ENCODE data around the gene TAX1BP3.

TAX1BP3 gene

DNA sequence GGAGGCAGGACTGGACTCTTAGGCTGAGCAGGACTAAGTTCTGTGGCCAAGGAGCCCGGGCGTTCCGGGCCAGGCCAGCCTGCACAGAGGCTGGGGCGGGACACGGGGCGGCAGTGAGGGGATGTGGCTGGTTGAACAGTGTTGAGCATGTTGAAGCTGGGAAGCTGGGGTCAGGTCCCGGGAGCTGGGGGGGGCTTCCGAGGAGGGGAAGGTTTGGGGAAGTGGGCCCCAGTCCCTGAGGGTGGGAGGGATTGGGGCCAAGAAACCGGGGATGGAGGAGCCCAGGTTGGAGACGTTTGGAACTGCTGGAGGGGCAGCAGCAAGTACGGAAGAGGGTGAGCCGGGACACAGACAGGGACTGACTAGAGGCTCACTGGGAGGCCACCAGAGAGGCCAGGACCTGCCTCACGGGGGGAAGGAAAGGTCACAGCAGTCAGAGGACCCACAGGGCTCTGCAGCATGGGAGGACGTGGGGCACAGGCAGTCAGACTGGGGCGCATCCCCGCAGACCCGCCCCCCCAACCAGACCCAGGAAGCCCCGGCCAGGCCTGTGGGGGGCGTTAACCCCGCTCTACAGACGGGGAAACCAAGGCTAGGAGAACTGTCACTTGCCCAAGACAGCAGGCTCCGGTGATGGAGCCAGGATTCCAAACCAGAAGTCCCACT lies 9.5 kb downstream of the TAX1BP3 start:
- no peak for DNase-seq (ENCODE audit: low read depth in 2 of 2, low spot score in 1 of 2)

DNA sequence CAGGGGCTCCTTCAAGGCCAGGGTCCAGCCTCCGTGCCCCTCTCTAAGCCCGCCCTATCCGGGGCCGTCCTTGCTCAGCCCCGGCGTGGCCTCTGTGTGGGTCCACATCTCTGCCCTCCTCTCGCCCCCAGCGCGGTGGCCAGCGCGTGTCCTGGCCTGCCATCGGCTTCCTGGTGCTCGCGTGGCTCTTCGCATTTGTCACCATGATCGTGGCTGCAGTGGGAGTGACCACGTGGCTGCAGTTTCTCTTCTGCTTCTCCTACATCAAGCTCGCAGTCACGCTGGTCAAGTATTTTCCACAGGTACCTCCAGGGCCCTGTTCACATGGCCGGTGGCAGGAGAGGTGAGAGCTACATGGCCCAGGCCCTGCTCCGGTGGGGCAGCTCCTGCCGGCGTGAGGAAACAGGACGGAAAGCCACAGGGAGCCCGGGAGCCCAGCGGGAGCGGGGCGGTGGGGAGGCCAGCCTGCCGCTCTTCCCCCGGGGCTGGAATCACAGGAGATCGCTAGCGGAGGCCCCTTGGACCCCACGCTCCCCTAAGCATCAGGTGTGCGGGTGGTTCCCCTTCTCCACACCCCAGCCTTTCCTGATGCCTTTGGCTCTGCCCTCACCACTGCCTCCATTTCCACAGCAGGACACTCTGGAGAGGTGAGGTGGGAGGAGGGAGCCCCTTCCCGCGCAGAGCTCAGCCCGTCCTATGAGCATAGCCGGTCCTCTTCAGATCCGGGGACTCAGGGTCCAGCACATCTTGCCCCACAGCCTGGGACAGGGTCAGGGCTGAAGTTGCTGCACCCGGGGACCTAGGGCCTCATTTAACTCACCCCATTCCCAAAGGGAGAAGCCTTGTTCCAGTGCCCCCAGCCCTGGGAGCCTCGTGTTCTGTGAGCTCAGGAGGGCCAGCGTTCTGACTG lies 10.2 kb downstream of the TAX1BP3 start:
- DNase-seq (ENCODE audit: low read depth in 2 of 2, low spot score in 1 of 2) = no peak

DNA sequence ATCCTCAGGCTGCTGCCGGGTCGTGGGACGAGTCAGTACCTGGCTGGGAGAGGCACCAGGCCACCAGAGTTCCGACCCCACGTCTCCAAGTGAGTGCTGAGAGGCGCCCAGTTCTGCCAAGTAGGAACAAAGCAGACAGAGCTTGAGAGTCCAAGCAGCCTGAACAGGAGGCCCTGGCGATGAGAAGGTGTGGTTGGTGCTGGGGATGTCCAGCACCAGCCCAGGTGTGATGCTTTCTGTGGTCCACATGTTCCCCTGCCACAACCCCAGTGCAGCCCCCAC lies 10.8 kb downstream of the TAX1BP3 start:
- no peak for DNase-seq (ENCODE audit: low read depth in 2 of 2, low spot score in 1 of 2)

DNA sequence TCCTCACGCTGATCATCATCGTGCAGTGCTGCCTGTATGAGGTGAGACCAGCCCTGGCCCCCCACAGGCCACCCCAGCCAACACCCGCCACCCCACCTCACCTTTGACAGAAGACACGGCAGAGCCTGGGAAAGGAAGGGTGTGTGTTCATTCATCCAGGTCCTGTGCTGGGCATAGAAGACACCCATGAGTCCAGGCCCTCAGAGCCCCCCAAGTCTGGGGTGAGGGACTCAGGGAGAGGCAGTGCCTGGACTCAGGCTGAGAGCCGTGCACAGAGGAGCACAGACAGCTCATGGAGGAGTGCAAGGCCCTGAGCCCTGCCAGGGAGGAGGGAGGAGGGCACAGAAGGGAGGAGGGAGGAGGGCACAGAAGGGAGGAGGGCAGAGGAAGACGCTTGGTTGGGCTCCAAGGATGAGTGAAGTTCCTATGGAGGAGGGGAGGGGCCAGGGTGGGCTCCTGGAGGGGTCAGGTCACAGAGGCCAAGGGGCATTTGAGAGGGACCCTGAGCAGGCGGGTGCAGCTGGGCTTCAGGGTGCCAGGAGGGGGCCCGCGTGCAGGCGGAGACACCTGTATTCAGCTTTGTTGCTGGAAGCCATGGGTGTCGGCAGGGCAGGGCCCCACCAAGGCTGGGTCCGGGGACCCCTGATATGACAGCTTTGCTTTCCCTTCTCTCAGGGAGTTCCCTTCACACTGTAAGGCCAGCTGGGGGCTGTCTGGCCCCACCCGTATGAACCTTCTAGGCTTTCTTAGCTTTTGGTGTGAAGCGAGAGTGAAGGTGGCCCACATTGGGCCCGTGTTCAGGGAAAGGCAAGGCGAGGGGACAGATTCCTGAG lies 11.4 kb downstream of the TAX1BP3 start:
- no peak for DNase-seq (ENCODE audit: low read depth in 2 of 2, low spot score in 1 of 2)

DNA sequence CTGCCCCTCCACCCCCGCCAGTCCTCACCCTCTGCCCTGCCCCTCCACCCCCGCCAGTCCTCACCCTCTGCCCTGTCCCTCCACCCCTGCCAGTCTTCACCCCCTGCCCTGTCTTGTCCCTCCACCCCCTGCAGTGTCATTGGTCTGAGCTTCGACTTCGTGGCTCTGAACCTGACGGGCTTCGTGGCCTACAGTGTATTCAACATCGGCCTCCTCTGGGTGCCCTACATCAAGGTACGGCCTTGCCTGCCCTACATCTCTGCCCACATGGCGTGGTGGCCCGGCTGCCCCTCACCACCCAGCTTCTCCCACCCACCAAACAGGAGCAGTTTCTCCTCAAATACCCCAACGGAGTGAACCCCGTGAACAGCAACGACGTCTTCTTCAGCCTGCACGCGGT lies 12.0 kb downstream of the TAX1BP3 start:
- no peak for DNase-seq (ENCODE audit: low read depth in 2 of 2, low spot score in 1 of 2)

DNA sequence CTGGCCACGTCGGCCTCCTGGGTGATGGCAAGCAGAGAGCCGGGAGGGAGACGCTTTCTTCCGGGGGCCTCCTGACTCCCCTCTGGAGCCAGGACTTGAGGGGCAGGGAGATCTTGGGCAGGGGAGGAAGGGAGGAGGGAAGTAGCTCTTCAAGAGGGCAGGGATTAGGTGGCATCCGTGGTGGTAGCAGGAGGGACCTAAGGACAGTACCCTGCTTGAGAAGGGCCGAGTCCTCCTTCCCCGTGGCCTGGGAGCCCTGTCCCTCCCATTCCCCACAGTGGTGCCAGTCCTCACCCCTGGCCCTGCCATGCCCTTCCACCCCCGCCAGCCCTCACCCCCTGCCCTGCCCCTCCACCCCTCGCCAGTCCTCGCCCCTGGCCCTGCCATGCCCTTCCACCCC lies 12.6 kb downstream of the TAX1BP3 start:
- DNase-seq (ENCODE audit: low read depth in 2 of 2, low spot score in 1 of 2) = no peak

DNA sequence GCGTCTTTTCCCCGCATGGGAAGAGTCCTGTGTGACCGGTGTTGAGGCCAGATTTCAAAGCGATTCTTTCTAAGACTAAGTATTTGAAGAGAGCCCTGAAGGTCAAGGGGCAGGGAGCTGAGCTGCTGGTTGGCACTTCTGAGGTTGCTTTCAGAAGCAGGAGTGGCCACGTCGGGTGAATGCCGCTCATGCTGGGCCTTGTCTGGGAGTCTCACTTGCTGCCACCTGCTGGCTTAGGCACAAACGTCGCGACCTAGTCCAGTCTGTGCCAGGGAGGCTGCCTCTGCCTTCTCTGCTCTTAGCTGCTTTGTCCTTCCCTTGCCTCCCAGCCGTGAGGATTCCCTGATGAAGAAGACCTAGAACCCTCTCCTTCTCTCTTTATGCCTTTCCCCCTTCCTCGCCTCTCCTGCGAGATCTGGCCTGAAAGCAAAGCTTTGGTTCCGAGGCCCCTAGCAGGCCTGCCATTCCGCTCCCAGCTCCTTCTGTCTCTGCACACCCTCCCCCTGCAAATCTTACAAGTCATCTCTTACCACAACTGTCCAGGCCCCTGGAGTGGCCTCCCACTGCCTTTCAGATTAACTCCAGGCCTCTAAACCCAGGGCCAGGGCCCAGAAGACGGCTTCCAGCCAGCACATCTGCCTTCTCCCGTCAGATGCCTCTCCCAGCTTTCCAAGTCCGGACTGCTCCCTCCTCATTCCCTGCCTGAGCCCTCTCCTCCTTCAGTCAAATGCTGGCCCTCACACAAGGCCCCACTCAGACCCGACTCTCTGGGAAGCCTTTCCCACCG lies 20.4 kb downstream of the TAX1BP3 start:
- no peak for DNase-seq (ENCODE audit: low read depth in 2 of 2, low spot score in 1 of 2)

DNA sequence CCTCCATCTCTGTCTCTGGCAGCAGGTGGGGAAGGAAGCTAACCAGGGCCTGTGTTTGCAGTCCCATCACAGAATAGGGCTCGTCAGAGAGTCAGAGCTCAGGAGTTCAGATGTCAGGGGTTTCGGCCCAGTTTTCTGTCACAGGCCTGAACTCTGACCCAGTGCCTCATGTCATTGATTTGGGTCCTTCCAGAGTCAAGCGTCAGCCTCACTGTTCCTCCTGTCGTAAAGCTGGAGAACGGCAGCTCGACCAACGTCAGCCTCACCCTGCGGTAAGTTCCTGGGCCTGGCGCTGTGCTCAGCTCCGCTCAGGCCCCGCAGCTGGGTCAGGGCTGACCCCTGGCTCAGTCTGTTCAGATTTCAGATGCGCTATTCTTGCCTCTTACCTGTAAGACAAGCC lies 21.1 kb downstream of the TAX1BP3 start:
- no peak for DNase-seq (ENCODE audit: low read depth in 2 of 2, low spot score in 1 of 2)

DNA sequence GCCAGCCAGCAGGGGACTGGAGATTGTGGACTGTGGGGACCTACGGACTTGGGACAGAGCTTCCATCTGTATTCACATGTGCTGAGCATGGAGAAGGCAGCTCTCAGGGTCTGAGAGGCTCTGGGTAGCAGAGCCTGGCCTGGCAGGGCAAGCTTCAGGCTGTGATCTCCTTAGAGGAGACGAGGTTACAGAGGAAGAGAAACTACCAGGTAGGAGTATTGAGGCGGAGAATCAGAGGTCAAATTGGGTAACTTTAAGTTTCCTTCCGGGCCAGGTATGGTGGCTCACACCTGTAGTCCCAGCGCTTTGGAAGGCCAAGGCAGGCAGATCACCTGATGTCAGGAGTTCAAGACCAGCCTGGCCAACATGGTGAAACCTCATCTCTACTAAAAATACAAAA lies 23.1 kb downstream of the TAX1BP3 start:
- DNase-seq (ENCODE audit: low read depth in 2 of 2, low spot score in 1 of 2) = no peak

DNA sequence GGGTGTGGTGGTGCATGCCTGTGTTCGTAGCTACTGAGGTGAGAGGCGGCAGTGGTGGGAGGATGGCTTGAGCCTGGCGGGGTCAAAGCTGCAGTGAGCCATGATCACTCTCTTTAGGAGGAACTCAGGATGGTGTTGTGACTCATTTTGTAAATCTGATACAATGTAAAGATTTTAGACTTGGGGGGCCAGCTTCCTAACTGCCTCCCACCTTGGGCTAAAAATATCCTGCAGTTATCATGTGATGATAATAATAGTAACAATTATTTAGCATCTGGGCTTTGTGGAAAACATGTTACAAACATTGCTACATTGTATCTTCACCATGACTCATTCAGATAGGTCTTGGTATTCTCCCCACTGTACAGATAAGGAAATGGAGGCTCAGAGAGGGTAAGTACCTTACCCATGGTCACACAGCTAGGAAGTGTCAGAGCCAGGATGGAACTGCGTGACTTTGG lies 24.5 kb downstream of the TAX1BP3 start:
- no peak for DNase-seq (ENCODE audit: low read depth in 2 of 2, low spot score in 1 of 2)

DNA sequence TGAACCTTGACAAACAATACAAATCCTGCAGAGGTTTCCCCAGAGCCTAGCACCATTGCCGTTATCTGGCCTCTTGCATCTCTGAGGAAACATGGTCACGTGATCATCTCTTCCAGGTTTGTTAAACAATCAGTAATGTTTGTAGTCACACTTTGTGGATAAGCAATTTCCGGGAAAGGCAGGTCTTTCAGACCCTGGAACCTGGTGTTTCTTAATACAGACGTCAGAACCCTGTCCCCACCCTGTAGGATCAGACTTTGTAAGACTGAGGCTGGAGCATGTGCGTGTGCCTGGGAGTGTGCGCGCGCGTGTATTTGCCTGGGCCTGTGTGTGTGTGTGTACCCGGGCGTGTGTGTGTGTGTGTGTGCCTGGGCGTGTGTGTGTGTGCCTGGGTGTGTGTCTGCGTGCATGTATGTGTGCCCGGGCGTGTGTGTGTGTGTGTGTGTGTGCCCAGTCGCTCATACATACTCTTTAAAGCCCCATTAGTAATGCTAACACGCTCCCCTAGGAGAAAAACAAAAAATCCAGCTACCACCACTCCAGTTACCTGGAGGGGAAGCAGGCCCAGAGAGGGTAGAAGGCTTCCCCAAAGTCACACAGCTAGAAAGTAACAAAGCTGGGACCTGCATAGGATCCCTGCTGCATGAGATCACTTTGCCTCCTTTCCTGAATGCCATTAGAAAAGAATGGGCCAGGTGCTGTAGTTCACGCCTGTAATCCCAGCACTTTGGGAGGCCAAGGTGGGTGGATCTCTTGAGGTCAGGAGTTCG lies 26.5 kb downstream of the TAX1BP3 start:
- DNase-seq (ENCODE audit: low read depth in 2 of 2, low spot score in 1 of 2) = no peak

DNA sequence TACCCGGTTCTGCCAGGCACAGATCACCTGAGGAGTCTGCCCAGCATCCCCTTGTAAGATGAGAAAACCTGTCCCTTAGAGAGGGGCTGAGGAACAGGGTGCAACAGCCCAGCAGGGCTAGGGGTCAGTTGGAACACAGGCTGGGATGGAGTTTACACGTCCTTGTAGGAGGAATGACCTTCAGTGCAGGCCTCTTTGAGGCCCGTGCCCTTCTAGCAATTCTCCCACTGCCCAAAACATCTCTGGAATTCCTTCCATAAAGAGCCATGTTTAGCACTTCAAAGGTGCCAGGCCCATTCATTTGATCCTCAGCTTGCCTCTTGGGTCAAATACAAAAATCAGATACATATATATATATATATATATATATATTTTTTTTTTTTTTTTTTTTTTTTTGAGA lies 27.4 kb downstream of the TAX1BP3 start:
- no peak for DNase-seq (ENCODE audit: low read depth in 2 of 2, low spot score in 1 of 2)

DNA sequence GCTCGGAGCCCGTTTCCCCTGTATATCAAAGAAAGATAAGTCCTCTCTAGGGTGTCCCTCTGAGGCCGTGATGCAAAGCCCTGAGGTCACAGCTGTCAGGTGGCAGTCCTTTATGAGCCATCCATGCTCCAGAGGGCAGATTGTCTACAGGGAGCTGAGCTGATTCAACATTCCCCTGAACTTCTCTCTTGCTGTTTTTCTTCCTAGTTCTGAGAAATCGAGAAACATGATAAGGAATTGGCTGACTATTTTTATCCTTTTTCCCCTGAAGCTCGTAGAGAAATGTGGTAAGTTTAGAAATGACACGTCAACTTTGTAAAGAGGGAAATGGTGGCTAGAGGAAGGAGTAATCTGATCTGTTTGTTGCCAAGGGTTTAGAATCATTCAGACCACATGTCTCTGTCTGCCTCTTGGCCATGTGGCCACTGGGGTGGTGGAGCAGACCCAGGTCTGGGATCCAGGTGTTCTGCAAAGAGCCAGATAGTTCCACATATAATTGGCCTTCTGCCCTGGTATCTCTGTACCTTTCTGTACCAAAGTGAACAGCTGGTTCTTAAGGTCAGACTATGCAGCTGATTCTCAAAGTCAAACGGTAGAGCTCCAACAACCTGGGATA lies 28.3 kb downstream of the TAX1BP3 start:
- DNase-seq (ENCODE audit: low read depth in 2 of 2, low spot score in 1 of 2) = no peak

DNA sequence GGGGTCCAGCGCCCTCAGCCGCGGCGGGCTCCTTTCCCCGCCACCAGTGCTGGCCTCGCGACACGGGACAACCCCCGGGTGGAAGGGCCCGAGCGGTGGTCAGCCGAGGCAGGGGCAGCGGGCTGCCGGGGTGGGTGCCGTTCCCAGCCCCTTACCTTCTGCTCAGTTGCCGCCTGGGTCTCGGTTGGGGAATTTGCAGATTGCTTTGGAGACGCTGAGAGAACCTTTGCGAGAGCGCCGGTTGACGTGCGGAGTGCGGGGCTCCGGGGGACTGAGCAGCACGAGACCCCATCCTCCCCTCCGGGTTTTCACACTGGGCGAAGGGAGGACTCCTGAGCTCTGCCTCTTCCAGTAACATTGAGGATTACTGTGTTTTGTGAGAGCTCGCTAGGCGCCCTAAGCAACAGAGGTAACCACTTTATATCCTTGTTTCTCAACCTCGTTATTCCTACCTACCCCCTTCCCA lies 31.4 kb downstream of the TAX1BP3 start:
- DNase-seq (ENCODE audit: low read depth in 2 of 2, low spot score in 1 of 2) = peak in 1 of 2 donors; percentile 3

DNA sequence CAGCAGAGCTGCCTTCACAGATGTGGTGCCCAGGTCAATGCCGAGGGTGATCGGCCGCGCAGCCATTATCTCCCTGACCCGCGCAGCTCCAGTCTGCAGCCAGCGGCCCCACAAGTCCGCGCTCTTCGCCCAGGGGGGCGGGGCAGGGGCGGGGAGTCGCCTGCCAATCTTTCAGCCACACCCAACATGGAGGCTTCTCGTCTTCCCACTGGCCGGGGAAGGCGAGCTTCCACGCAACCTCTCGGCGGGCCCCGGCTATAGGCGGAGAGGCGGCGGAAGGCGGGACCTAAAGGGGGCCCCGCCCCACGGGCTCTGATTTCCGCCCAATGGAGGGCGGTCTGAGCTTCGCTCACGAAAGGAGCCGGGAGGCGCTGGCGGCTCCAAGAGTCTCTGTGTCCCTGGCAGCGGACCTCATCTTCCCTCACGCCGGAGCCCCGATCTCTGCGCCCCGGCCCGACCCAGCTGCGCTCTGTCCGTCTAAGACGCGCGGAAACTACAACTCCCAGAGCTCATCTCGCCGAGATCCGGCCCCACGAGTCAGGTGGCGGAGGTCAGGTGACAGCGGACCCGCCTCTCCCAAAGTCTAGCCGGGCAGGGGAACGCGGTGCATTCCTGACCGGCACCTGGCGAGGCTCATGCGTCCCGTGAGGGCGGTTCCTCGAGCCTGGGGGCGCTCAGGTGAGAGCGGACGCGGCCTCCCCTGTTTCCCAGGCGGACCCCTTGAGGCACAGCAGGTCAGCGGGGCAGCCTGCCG lies 32.0 kb downstream of the TAX1BP3 start, which contains the start of the genes CTNS and SHPK:
Gene CTNS, plus strand, starts transcription at position 607 of the 754 bp plus-strand sequence. CDS start 3,447 bp downstream, outside the sequence.
Gene SHPK, minus strand, starts transcription at position 97 of the 754 bp plus-strand sequence. Its CDS starts 31 bp downstream, at position 66.
- DNase-seq (ENCODE audit: low read depth in 2 of 2, low spot score in 1 of 2) = peak; percentile 83 to 90

DNA sequence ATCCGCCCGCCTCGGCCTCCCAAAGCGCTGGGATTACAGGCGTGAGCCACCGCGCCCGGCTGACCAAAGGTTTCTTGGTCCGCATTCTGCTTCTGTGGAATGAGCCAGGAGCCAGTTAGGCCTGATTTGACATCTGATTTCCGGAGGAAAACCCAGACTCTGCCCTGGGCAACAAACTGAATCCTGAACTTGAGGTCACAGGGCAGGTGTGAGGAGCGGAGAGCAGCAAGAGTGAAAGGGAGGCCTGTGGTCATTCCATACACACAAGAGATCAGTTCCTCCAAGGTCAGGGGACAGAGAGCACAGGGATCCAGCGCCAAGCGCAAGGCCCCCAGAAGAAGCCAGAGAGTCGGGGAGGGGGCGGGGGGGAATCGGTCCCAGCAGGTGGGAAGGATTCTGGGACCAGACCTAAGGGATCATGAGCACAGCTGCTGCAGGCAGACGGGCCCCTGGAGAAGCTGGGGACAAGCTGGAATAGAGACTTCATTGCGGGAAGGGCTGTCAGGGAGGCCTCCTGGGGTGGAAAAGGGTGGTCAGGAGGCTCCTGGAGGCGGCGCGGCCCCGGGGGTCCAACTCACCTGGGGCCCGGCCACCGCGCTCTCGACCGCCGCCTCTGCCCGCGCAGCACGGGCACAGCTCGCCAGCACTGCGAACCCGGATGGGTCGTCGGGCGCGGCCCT lies 32.8 kb downstream of the TAX1BP3 start:
- no peak for DNase-seq (ENCODE audit: low read depth in 2 of 2, low spot score in 1 of 2)

DNA sequence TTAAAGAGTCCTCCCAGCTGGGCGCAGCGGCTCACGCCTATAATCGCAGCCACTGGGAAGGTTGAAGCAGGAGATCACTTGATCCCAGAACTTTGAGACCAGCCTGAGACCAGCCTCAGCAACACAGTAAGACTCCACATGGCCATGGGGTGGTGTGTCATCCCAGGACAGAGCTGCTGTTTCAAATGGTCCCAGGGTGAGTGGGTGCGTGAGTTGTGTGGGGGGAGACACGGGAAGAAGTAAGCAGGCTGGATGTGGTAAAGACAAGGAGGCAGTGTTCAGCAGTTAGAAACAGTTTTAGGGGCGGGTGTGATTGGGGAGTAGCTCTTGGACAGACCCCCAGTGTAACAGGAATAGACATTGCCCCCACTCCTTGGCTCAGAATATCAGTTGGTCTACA lies 36.1 kb downstream of the TAX1BP3 start:
- DNase-seq (ENCODE audit: low read depth in 2 of 2, low spot score in 1 of 2) = no peak

DNA sequence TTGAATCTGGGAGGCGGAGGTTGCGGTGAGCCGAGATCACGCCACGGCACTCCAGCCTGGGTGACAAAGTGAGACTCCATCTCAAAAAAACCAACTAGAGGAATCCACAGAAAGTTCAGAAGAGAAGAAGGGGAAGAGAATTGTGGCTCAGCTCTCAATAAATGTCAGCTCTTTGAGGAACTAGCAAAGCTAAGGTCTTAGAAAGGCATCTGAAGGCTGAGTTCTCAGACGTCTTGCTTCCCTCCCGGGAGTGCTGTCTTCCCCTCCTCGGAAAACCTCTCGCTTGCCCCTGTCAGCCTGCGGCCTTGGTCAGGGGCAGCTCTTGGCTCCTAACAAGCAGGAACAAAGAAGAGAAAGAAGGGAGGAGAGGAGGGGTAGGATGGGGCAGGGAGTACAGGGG lies 37.6 kb downstream of the TAX1BP3 start:
- DNase-seq (ENCODE audit: low read depth in 2 of 2, low spot score in 1 of 2) = no peak

All from stimulated activated CD8-positive, alpha-beta memory T cell treated with anti-CD3 and anti-CD28 coated beads, Interleukin-4, amount 100 ng/mL, for 4 hours (primary cell).